K562 (cell line): Measurements from ENCODE around the gene UPF2. TPM values are rescaled to one million over a fixed set of nuclear protein-coding genes. Genes with fewer than 3 reads are reported as not detected.

ENCODE experiments used
- COPS2 ChIP-seq: fragments of 450-650 bp; conservative IDR thresholded peaks from 2 replicates; pipeline ENCODE4 v1.6.1; 2016; ENCODE audit warnings: mild to moderate bottlenecking, moderate library complexity
- DEAF1 ChIP-seq: fragments of 450-650 bp; formaldehyde crosslinking; IDR thresholded peaks from 2 replicates; pipeline ENCODE4 v1.4.0; 2020; ENCODE audit warnings: mild to moderate bottlenecking, moderate library complexity
- DNMT1 ChIP-seq: fragments of 450-650 bp; IDR thresholded peaks from 2 replicates; pipeline ENCODE4 v1.6.1; 2016; ENCODE audit warnings: antibody characterized with exemption, mild to moderate bottlenecking
- FOSL1 ChIP-seq: fragments of 200-800 bp; sonication (Bioruptor generic); conservative IDR thresholded peaks from 2 replicates; pipeline ENCODE4 v1.6.1; 2016; ENCODE audit warnings: missing genetic modification characterization, missing compliant biosample characterization
- HINFP ChIP-seq: fragments of 450-650 bp; conservative IDR thresholded peaks from 2 replicates; pipeline ENCODE4 v1.6.1; 2016; ENCODE audit warnings: missing genetic modification characterization, low read depth, mild to moderate bottlenecking, control low read depth, missing compliant biosample characterization
- ILK ChIP-seq: fragments of 450-650 bp; IDR thresholded peaks from 2 replicates; pipeline ENCODE4 v1.6.1; 2016; ENCODE audit warnings: missing genetic modification characterization, low read depth, mild to moderate bottlenecking, missing compliant biosample characterization, moderate library complexity, borderline replicate concordance
- KAT8 ChIP-seq: fragments of 450-650 bp; IDR thresholded peaks from 2 replicates; pipeline ENCODE4 v1.6.1; 2016; ENCODE audit warnings: low read depth, mild to moderate bottlenecking
- MEIS2 ChIP-seq: fragments of 450-650 bp; IDR thresholded peaks from 2 replicates; pipeline ENCODE4 v1.6.1; 2014; ENCODE audit warnings: mild to moderate bottlenecking; ENCODE audit not compliant: partially characterized antibody
- RERE ChIP-seq: sonication (generic); formaldehyde crosslinking; IDR thresholded peaks from 2 replicates; pipeline ENCODE4 v1.8.0; 2023; ENCODE audit warnings: missing genetic modification reagents, mild to moderate bottlenecking, borderline replicate concordance
- SFPQ ChIP-seq: fragments of 200-400 bp; formaldehyde crosslinking; IDR thresholded peaks from 2 replicates; pipeline ENCODE4 v1.6.1; 2017; ENCODE audit warnings: mild to moderate bottlenecking, low read depth, low read length, moderate library complexity
- SIN3B ChIP-seq: fragments of 450-650 bp; IDR thresholded peaks from 2 replicates; pipeline ENCODE4 v1.6.1; 2017; ENCODE audit warnings: low read depth, mild to moderate bottlenecking, moderate library complexity
- ZNF239 ChIP-seq: fragments of 250-450 bp; sonication (Bioruptor Pico); IDR thresholded peaks from 2 replicates; pipeline ENCODE4 v1.4.0; 2020; ENCODE audit warnings: mild to moderate bottlenecking
- ZNF280A ChIP-seq: fragments of 450-650 bp; IDR thresholded peaks from 2 replicates; pipeline ENCODE4 v1.6.1; 2018; ENCODE audit warnings: mild to moderate bottlenecking, low read depth; ENCODE audit not compliant: partially characterized antibody
- polyA plus RNA-seq, 8 experiments: library from polyadenylated mRNA; depleted of rRNA in 4 of 8; stranded (reverse) in 5 of 8; unstranded in 3 of 8; fragments of >200 nt; fragmentation: Nextera tagmentation in 2 of 8; fragmentation: Illumina TruSeq in 1 of 8; extraction: Ambion mirVana in 2 of 8; extraction: Trizol in 1 of 8; gene quantifications; 2 replicates each; pipeline versions ENCODE4 v1.2.1 to v1.2.3, GENCODE V29; 2011 to 2014; ENCODE audit warnings: inconsistent platforms in 1 of 8, missing spikeins in 1 of 8
- total RNA-seq, 7 experiments: library from RNA; depleted of rRNA in 6 of 7; stranded (reverse); fragments of >200 nt in 6 of 7; fragmentation: Illumina TruSeq in 2 of 7; extraction: Trizol in 2 of 7; gene quantifications; 2 replicates each; pipeline versions ENCODE4 v1.2.1 to v1.2.3, GENCODE V29; 2011 to 2021; ENCODE audit warnings: low replicate concordance in 1 of 7

UPF2 gene
- total and polyA plus RNA-seq, 9 of the 15 experiments (the other 6 are each of a cell fraction or from before 2014, with no cell fraction given) = 13.9 to 37.7 (median 23.7) TPM

GRCh38 chr10:11898372-11899066, 144.1 kb downstream of the UPF2 start (continued):
- TF ChIP-seq DEAF1 (CRISPR knock-in tag) (no peak), SIN3B (no peak), ILK (tag) (no peak), ZNF280A (no peak), COPS2 (no peak), ZNF239 (CRISPR knock-in tag) (no peak), SFPQ (no peak), RERE (CRISPR knock-in tag) (no peak), FOSL1 (tag) (peak; percentile 58), HINFP (0 out of 2 replicates have a peak, but pooled peaks have one; percentile 34), KAT8 (no peak), MEIS2 (peak; percentile 88), DNMT1 (no peak)
